HepG2 (cell line): Measurements from ENCODE around the gene CHN2. TPM values are rescaled to one million over a fixed set of nuclear protein-coding genes. Genes with fewer than 3 reads are reported as not detected.

ENCODE experiments used
- BCL6 ChIP-seq: IDR thresholded peaks from 2 replicates; pipeline ENCODE4 v1.6.1; 2016; ENCODE audit warnings: missing genetic modification reagents, missing compliant biosample characterization
- CC2D1A ChIP-seq: sonication (generic); formaldehyde crosslinking; IDR thresholded peaks from 2 replicates; pipeline ENCODE4 v1.8.1; 2023; ENCODE audit warnings: mild to moderate bottlenecking, missing genetic modification reagents
- ELF3 ChIP-seq: IDR thresholded peaks from 2 replicates; pipeline ENCODE4 v1.6.1; 2016; ENCODE audit warnings: missing genetic modification reagents, missing compliant biosample characterization
- ESRRA ChIP-seq: sonication (generic); formaldehyde crosslinking; IDR thresholded peaks from 2 replicates; pipeline ENCODE4 v1.5.1; 2020; ENCODE audit warnings: mild to moderate bottlenecking, low read depth, missing genetic modification reagents
- FOSL1 ChIP-seq: sonication (generic); formaldehyde crosslinking; IDR thresholded peaks from 2 replicates; pipeline ENCODE4 v1.9.0; 2021; ENCODE audit warnings: missing genetic modification reagents, borderline replicate concordance
- FOXA3 ChIP-seq: IDR thresholded peaks from 2 replicates; pipeline ENCODE4 v1.6.1; 2016; ENCODE audit warnings: missing genetic modification reagents, missing compliant biosample characterization
- HNF1A ChIP-seq, 2 experiments: sonication (generic) in 1 of 2; formaldehyde crosslinking in 1 of 2; IDR thresholded peaks; 2 replicates each; pipeline versions ENCODE4 v1.4.0 to v1.6.1; 2016 to 2020; ENCODE audit warnings: borderline replicate concordance in 1 of 2, low read depth in 1 of 2, mild to moderate bottlenecking in 1 of 2, missing genetic modification reagents in 1 of 2
- IKZF4 ChIP-seq: sonication (generic); formaldehyde crosslinking; IDR thresholded peaks from 2 replicates; pipeline ENCODE4 v1.5.1; 2020; ENCODE audit warnings: borderline replicate concordance, mild to moderate bottlenecking, low read depth, missing genetic modification reagents; ENCODE audit errors: not compliant biosample characterization
- MEIS2 ChIP-seq: sonication (generic); formaldehyde crosslinking; IDR thresholded peaks from 2 replicates; pipeline ENCODE4 v1.9.0; 2021; ENCODE audit warnings: mild to moderate bottlenecking, missing genetic modification reagents
- NFE2L2 ChIP-seq: fragments of 150-350 bp; IDR thresholded peaks from 2 replicates; pipeline ENCODE4 v1.6.1; 2014; ENCODE audit warnings: low read length
- NPAS2 ChIP-seq: sonication (generic); formaldehyde crosslinking; IDR thresholded peaks from 2 replicates; pipeline ENCODE4 v1.8.0; 2022; ENCODE audit warnings: mild to moderate bottlenecking, missing genetic modification reagents, borderline replicate concordance
- PITX1 ChIP-seq: sonication (generic); formaldehyde crosslinking; IDR thresholded peaks from 2 replicates; pipeline ENCODE4 v1.5.1; 2020; ENCODE audit warnings: mild to moderate bottlenecking, missing genetic modification reagents
- PPARG ChIP-seq: conservative IDR thresholded peaks from 2 replicates; pipeline ENCODE4 v1.6.1; 2016; ENCODE audit warnings: missing biosample characterization, missing genetic modification reagents
- SMC3 ChIP-seq: IDR thresholded peaks from 2 replicates; pipeline ENCODE4 v1.6.1; 2011; ENCODE audit warnings: low read length, improper control_type of control experiment
- TARDBP ChIP-seq: sonication (generic); formaldehyde crosslinking; IDR thresholded peaks from 2 replicates; pipeline ENCODE4 v1.8.0; 2022; ENCODE audit warnings: mild to moderate bottlenecking, missing genetic modification reagents
- ZGPAT ChIP-seq: IDR thresholded peaks from 2 replicates; pipeline ENCODE4 v1.6.1; 2016; ENCODE audit warnings: mild to moderate bottlenecking
- ZNF264 ChIP-seq: sonication (generic); formaldehyde crosslinking; IDR thresholded peaks from 2 replicates; pipeline ENCODE4 v1.4.0; 2020; ENCODE audit warnings: missing genetic modification reagents
- ZNF326 ChIP-seq: sonication (generic); formaldehyde crosslinking; IDR thresholded peaks from 2 replicates; pipeline ENCODE4 v1.4.0; 2020; ENCODE audit warnings: missing genetic modification reagents, borderline replicate concordance
- ZNF331 ChIP-seq: sonication (generic); formaldehyde crosslinking; IDR thresholded peaks from 2 replicates; pipeline ENCODE4 v1.4.0; 2020; ENCODE audit warnings: missing genetic modification reagents
- ZSCAN25 ChIP-seq: sonication (generic); formaldehyde crosslinking; IDR thresholded peaks from 2 replicates; pipeline ENCODE4 v1.8.0; 2022; ENCODE audit warnings: mild to moderate bottlenecking, missing genetic modification reagents
- polyA plus RNA-seq, 8 experiments: library from polyadenylated mRNA; depleted of rRNA in 3 of 8; stranded (reverse) in 7 of 8; unstranded in 1 of 8; fragments of >200 nt; fragmentation: Illumina TruSeq in 4 of 8; extraction: Trizol in 4 of 8; gene quantifications; 2 replicates each; pipeline versions ENCODE4 v1.2.1 to v1.2.3, GENCODE V29; 2011 to 2016; ENCODE audit warnings: low read depth in 4 of 8, missing spikeins in 1 of 8, mixed read lengths in 1 of 8; ENCODE audit not compliant: insufficient read depth in 1 of 8
- total RNA-seq, 5 experiments: library from RNA; depleted of rRNA; stranded (reverse); fragments of >200 nt; fragmentation: Illumina TruSeq; extraction: Trizol; gene quantifications; 2 replicates each; pipeline ENCODE4 v1.2.3, GENCODE V29; 2016; ENCODE audit warnings: low read depth in 1 of 5
- TF ChIP-seq, protein P1 (sequence below): sonication (generic); formaldehyde crosslinking; conservative IDR thresholded peaks from 2 replicates; pipeline ENCODE4 v1.4.0; 2020; ENCODE audit warnings: mild to moderate bottlenecking, missing genetic modification reagents, moderate library complexity

The CHN2 gene
- total and polyA plus RNA-seq, 2 of the 13 experiments (the other 11 are each of a cell fraction or from before 2014, with no cell fraction given) = 23.5 to 30.5 TPM

DNA sequence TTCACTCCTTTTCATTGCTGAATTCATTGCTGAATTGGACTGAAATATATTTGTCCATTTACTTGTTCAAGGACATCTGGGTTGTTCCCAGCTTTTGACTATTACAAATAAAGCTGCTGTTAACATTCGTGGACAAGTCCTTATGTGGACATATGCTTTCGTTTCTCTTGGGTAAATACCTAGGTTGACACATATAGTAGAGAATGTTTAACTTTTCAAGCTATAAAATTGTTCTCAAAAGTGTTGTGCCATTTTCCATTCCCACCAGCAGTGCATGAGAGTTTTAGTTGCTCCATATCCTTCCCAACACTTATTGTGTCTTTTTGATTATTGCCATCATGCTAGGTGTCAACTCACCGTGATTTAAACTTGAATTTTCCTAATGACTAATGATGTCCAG, 30.7 kb upstream of the CHN2 start (continued):
- no peak for TF ChIP-seq NPAS2 (CRISPR knock-in tag)
- peak; percentile 34; the same call in 1 of the 2 replicates for TF ChIP-seq PPARG (CRISPR knock-in tag)
- peak; percentile 22; the same call in 1 of the 2 replicates for TF ChIP-seq ZNF331 (CRISPR knock-in tag)
- TF ChIP-seq FOSL1 (CRISPR knock-in tag) = no peak
- peak; percentile 49; the same call in 1 of the 2 replicates for TF ChIP-seq ELF3 (CRISPR knock-in tag)
- TF ChIP-seq PITX1 (CRISPR knock-in tag) = no peak
- peak; percentile 90 for TF ChIP-seq FOXA3 (CRISPR knock-in tag)
- TF ChIP-seq NFE2L2 = no peak
- TF ChIP-seq ZNF326 = no peak
- TF ChIP-seq BCL6 (CRISPR knock-in tag) = peak; percentile 62
- TF ChIP-seq SMC3 = no peak
- no peak for TF ChIP-seq MEIS2 (CRISPR knock-in tag)
- TF ChIP-seq CC2D1A = no peak
- TF ChIP-seq IKZF4 = no peak
- peak; percentile 43; the same call in 1 of the 2 replicates for TF ChIP-seq TARDBP (CRISPR knock-in tag)
- peak; percentile 44 for TF ChIP-seq ZGPAT (CRISPR knock-in tag)
- TF ChIP-seq, protein P1, sequence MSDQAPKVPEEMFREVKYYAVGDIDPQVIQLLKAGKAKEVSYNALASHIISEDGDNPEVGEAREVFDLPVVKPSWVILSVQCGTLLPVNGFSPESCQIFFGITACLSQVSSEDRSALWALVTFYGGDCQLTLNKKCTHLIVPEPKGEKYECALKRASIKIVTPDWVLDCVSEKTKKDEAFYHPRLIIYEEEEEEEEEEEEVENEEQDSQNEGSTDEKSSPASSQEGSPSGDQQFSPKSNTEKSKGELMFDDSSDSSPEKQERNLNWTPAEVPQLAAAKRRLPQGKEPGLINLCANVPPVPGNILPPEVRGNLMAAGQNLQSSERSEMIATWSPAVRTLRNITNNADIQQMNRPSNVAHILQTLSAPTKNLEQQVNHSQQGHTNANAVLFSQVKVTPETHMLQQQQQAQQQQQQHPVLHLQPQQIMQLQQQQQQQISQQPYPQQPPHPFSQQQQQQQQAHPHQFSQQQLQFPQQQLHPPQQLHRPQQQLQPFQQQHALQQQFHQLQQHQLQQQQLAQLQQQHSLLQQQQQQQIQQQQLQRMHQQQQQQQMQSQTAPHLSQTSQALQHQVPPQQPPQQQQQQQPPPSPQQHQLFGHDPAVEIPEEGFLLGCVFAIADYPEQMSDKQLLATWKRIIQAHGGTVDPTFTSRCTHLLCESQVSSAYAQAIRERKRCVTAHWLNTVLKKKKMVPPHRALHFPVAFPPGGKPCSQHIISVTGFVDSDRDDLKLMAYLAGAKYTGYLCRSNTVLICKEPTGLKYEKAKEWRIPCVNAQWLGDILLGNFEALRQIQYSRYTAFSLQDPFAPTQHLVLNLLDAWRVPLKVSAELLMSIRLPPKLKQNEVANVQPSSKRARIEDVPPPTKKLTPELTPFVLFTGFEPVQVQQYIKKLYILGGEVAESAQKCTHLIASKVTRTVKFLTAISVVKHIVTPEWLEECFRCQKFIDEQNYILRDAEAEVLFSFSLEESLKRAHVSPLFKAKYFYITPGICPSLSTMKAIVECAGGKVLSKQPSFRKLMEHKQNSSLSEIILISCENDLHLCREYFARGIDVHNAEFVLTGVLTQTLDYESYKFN = peak; percentile 65
- TF ChIP-seq ESRRA (CRISPR knock-in tag) = 0 out of 2 replicates have a peak, but pooled peaks have one; percentile 26
- peak; percentile 81 for TF ChIP-seq HNF1A (IDR thresholded peaks at IDR 0.05; ENCODE audit: low read depth)
- TF ChIP-seq HNF1A (CRISPR knock-in tag; IDR thresholded peaks at IDR 0.05; ENCODE audit: borderline replicate concordance) = peak; percentile 88; the same call in 1 of the 2 replicates
- 0 out of 2 replicates have a peak, but pooled peaks have one; percentile 21 for TF ChIP-seq ZNF264 (CRISPR knock-in tag)
- TF ChIP-seq ZSCAN25 (CRISPR knock-in tag) = no peak
